CD4-positive, alpha-beta T cell (primary cell): ENCODE measurements around the gene ANKRD16. TPM values are rescaled to one million over a fixed set of nuclear protein-coding genes. Genes with fewer than 3 reads are reported as not detected.

Experiments used
- ATAC-seq: fragments of 200-7000 bp; cut with Tn5 transposase; one replicate; pipeline ENCODE4 v1.10.0; 2022; ENCODE audit warnings: mild to moderate bottlenecking; ENCODE audit not compliant: poor library complexity
- CTCF ChIA-PET: fragments of 350-600 bp; sonication (Branson Sonifier 250); formaldehyde crosslinking; loops from one replicate; lab custom pipeline; 2021; ENCODE audit warnings: antibody characterized with exemption, inconsistent platforms; lab: Charles Lee
- POLR2A ChIA-PET: fragments of 350-600 bp; sonication (Branson Sonifier 250); formaldehyde crosslinking; loops from one replicate; lab custom pipeline; 2021; ENCODE audit warnings: antibody characterized with exemption, inconsistent platforms; lab: Charles Lee
- DNase-seq, 14 experiments: peaks; one replicate each; pipeline ENCODE4 v3.0.0-alpha.2; 2013 to 2020; ENCODE audit warnings: mixed read lengths in 2 of 14
- H3K27ac ChIP-seq, 2 donors: one replicate each; pipeline versions ENCODE4 v1.5.1 to v1.7.0; 2013; ENCODE audit warnings: low read length in 2 of 2, low read depth in 1 of 2, mild to moderate bottlenecking in 1 of 2
- H3K27me3 ChIP-seq, 2 experiments: 1 replicate in 1 of 2; 2 replicates in 1 of 2; pipeline versions ENCODE4 v1.6.1 to v1.7.0; 2013; ENCODE audit warnings: low read length in 2 of 2, control low read depth in 1 of 2, mild to moderate bottlenecking in 1 of 2, moderate library complexity in 1 of 2; ENCODE audit not compliant: insufficient read depth in 2 of 2, control insufficient read depth in 1 of 2
- H3K36me3 ChIP-seq: one replicate; pipeline ENCODE4 v1.6.1; 2013; ENCODE audit warnings: low read length, control low read depth; ENCODE audit not compliant: insufficient read depth
- H3K4me1 ChIP-seq: one replicate; pipeline ENCODE4 v1.6.1; 2013; ENCODE audit warnings: low read length, control low read depth; ENCODE audit not compliant: insufficient read depth
- H3K4me3 ChIP-seq: one replicate; pipeline ENCODE4 v1.5.1; 2013; ENCODE audit warnings: mild to moderate bottlenecking, low read length, moderate library complexity
- H3K9me3 ChIP-seq, 2 experiments: 1 replicate in 1 of 2; 2 replicates in 1 of 2; pipeline versions ENCODE4 v1.6.1 to v1.7.0; 2013; ENCODE audit warnings: low read length in 2 of 2, mild to moderate bottlenecking in 2 of 2, control low read depth in 1 of 2, moderate library complexity in 1 of 2; ENCODE audit not compliant: control insufficient read depth in 1 of 2, insufficient read depth in 1 of 2
- H3K27ac Mint-ChIP-seq: one replicate; pipeline ENCODE4 v1.8.0; 2020; ENCODE audit warnings: mixed read lengths
- H3K27me3 Mint-ChIP-seq: one replicate; pipeline ENCODE4 v1.8.0; 2021; ENCODE audit warnings: mixed read lengths
- H3K36me3 Mint-ChIP-seq: one replicate; pipeline ENCODE4 v1.8.0; 2021; ENCODE audit warnings: low read depth, mixed read lengths
- H3K4me1 Mint-ChIP-seq: one replicate; pipeline ENCODE4 v1.8.0; 2021; ENCODE audit warnings: low read depth, mixed read lengths
- H3K4me3 Mint-ChIP-seq: one replicate; pipeline ENCODE4 v1.8.0; 2020; ENCODE audit warnings: mild to moderate bottlenecking, mixed read lengths
- H3K9me3 Mint-ChIP-seq: one replicate; pipeline ENCODE4 v1.8.0; 2020; ENCODE audit warnings: mixed read lengths
- intact Hi-C, 2 experiments: fragments of 100-400 bp; cut with DNase I in 1 of 2; cut with micrococcal nuclease in 1 of 2; formaldehyde crosslinking; loops; one replicate each; pipeline versions ENCODE4 v1.15.1 to v1.9.0; 2023 to 2025; cut with DNase I, micrococcal nuclease
- total RNA-seq, 174 experiments: library from RNA in 2 of 174; stranded (reverse) in 2 of 174; gene quantifications; one replicate each; pipeline ENCODE4 v1.2.3 and lab custom pipeline; 2021 to 2026
- TF ChIP-seq, protein P1 (sequence below): fragments of 200-600 bp; IDR thresholded peaks from one replicate; pipeline ENCODE4 v1.8.0; 2022; ENCODE audit warnings: antibody characterized with exemption, mild to moderate bottlenecking

Gene ANKRD16
- total RNA-seq, 2 experiments from 2014 or later, result 1.4 to 1.8 TPM

DNA sequence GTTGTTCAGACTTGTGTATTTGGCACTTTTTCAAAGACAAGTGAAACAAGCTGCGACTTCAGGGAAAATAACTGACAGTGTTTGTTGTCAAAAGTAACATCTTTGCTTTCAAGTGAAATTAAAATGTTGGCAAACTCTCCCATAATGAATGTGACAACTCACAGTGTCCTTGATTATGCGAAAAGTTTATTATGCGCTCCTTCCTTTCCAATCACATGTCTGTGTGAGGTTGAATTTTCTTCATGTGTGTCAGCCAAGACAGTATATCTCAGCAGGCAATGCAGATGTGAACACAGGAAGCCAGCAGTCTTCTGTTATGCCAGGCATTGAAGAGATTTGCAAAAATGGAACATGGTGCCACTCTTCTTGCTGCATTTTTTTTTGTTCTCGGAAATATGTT is 29.1 kb upstream of the ANKRD16 start:
- H3K27me3 Mint-ChIP-seq, result no peaks in the 10 kb centered on the region
- peaks cover 98% of the 10 kb centered on the region for H3K36me3 Mint-ChIP-seq
- H3K9me3 ChIP-seq, result no peaks in the 10 kb centered on the region
- H3K4me3 Mint-ChIP-seq, result no peak overlapping the region
- POLR2A ChIA-PET, result no interaction called here
- DNase-seq, result no peak
- TF ChIP-seq, protein P1, sequence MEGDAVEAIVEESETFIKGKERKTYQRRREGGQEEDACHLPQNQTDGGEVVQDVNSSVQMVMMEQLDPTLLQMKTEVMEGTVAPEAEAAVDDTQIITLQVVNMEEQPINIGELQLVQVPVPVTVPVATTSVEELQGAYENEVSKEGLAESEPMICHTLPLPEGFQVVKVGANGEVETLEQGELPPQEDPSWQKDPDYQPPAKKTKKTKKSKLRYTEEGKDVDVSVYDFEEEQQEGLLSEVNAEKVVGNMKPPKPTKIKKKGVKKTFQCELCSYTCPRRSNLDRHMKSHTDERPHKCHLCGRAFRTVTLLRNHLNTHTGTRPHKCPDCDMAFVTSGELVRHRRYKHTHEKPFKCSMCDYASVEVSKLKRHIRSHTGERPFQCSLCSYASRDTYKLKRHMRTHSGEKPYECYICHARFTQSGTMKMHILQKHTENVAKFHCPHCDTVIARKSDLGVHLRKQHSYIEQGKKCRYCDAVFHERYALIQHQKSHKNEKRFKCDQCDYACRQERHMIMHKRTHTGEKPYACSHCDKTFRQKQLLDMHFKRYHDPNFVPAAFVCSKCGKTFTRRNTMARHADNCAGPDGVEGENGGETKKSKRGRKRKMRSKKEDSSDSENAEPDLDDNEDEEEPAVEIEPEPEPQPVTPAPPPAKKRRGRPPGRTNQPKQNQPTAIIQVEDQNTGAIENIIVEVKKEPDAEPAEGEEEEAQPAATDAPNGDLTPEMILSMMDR, result no peak
- H3K4me3 ChIP-seq, result no peak overlapping the region
- H3K4me1 ChIP-seq, result no peaks in the 10 kb centered on the region
- no peak for ATAC-seq
- no peak overlapping the region for H3K27ac ChIP-seq
- no peaks in the 10 kb centered on the region for H3K4me1 Mint-ChIP-seq
- H3K9me3 Mint-ChIP-seq, result no peaks in the 10 kb centered on the region
- peaks cover 94% of the 10 kb centered on the region for H3K36me3 ChIP-seq
- intact Hi-C loops, result no loop called here
- H3K27me3 ChIP-seq, result no peaks in the 10 kb centered on the region
- CTCF ChIA-PET, result interaction anchor here (0.7 kb wide), 1 partner anchor 59 kb away, joined by 3 read pairs; no protein-coding TSS in a partner anchor
- no peak overlapping the region for H3K27ac Mint-ChIP-seq

DNA sequence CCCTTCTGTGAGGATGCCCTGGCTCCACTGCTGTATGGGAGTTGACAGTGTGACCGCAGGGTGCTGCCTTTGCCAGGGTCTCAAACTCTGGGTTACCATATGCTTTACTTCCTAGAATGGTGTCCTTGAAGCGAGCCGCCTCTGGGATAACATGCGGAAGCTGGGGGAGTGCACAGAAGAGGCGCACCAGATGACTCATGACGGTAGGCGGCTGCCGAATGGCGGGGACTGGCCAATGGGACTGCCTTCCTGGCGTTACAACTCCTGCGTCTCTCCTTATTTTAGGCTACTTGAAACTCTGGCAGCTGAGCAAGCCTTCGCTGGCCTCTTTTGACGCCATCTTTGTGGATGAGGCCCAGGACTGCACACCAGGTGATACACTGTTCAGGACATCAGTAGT is 27.6 kb upstream of the ANKRD16 start:
- ChIA-PET POLR2A (no interaction called here), CTCF (no interaction called here)
- Histone ChIP-seq H3K4me3 (no peak overlapping the region), H3K27me3 (no peaks in the 10 kb centered on the region), H3K4me1 (no peaks in the 10 kb centered on the region), H3K36me3 (peaks cover 96% of the 10 kb centered on the region), H3K27ac (no peak overlapping the region), H3K9me3 (no peaks in the 10 kb centered on the region)
- TF ChIP-seq, protein P1, result no peak
- DNase-seq, result no peak
- Mint-ChIP-seq H3K4me1 (no peaks in the 10 kb centered on the region), H3K27me3 (no peaks in the 10 kb centered on the region), H3K36me3 (peaks cover 97% of the 10 kb centered on the region), H3K4me3 (no peak overlapping the region), H3K9me3 (no peaks in the 10 kb centered on the region), H3K27ac (no peak overlapping the region)
- no peak for ATAC-seq
- intact Hi-C loops, result no loop called here

DNA sequence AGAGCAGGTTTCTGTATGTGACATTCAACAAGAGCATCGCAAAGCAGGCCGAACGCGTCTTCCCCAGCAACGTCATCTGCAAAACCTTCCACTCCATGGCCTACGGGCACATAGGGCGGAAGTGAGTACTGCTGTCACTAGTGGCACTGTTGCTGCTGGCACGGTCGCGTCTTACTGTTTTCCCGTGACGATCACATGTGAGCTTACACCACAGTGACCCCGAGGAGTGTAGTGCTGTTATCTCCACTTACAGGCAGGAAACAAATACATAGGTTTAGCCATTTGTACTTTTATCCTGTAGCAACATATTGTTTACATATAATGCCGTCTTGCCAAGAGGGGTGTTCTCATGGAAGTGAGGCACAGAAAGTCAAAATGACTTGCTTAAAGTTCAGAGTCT is 25.8 kb upstream of the ANKRD16 start:
- intact Hi-C loops, result no loop called here
- H3K4me3 ChIP-seq, result no peak overlapping the region
- H3K4me1 Mint-ChIP-seq, result no peaks in the 10 kb centered on the region
- no peak overlapping the region for H3K4me3 Mint-ChIP-seq
- H3K9me3 ChIP-seq, result no peaks in the 10 kb centered on the region
- H3K9me3 Mint-ChIP-seq, result no peaks in the 10 kb centered on the region
- ATAC-seq, result no peak
- TF ChIP-seq, protein P1, result no peak
- H3K36me3 ChIP-seq, result peaks cover 92% of the 10 kb centered on the region
- H3K27ac ChIP-seq, result no peak overlapping the region
- ChIA-PET POLR2A (no interaction called here), CTCF (no interaction called here)
- no peaks in the 10 kb centered on the region for H3K4me1 ChIP-seq
- peaks cover 93% of the 10 kb centered on the region for H3K36me3 Mint-ChIP-seq
- no peak for DNase-seq
- no peaks in the 10 kb centered on the region for H3K27me3 Mint-ChIP-seq
- no peaks in the 10 kb centered on the region for H3K27me3 ChIP-seq
- no peak overlapping the region for H3K27ac Mint-ChIP-seq
